HepG2 (cell line): Measurements from ENCODE around the gene LCN1. TPM values are rescaled to one million over a fixed set of nuclear protein-coding genes. Genes with fewer than 3 reads are reported as not detected.

Experiments used
- ATAC-seq: fragments of 200-7000 bp; cut with Tn5 transposase; 3 replicates; pipeline ENCODE4 v1.9.1; 2020; ENCODE audit warnings: mild to moderate bottlenecking, moderate library complexity
- BruUV-seq: library from RNA; stranded (reverse); fragments of 400-500 nt; replicated peaks from 2 replicates; lab custom pipeline; 2021; lab: Mats Ljungman, UMichigan
- CTCF ChIA-PET: fragments of 300-600 bp; formaldehyde crosslinking; extraction: SDS; loops from one replicate; lab custom pipeline; 2021; ENCODE audit warnings: low total read pairs, inconsistent platforms, low intra/inter-chr PET ratio; lab: Yijun Ruan, JAX
- POLR2A ChIA-PET: fragments of 350-600 bp; sonication (Branson Sonifier 250); formaldehyde crosslinking; loops from one replicate; lab custom pipeline; 2020; ENCODE audit warnings: antibody characterized with exemption, inconsistent platforms; lab: Yijun Ruan, JAX
- DNase-seq: peaks from one replicate; pipeline ENCODE4 v3.0.0-alpha.2; 2015; ENCODE audit warnings: low spot score
- FAIRE-seq: peaks from 3 replicates; lab custom pipeline; 2011; peaks lifted over from hg19 to GRCh38; lab: Jason Lieb, UNC
- H2AFZ ChIP-seq: one replicate; pipeline ENCODE4 v1.6.1; 2011; ENCODE audit warnings: low read length, inconsistent platforms
- H3K27ac ChIP-seq: fragments of 300-600 bp; 3 replicates; pipeline ENCODE4 v1.8.0; 2011; ENCODE audit warnings: mixed run types, mild to moderate bottlenecking, mixed read lengths, low read length, inconsistent platforms; ENCODE audit not compliant: insufficient read depth; ENCODE audit errors: extremely low read length
- H3K27me3 ChIP-seq, 2 experiments: fragments of 200-600 bp in 1 of 2; 2 replicates in 1 of 2; 3 replicates in 1 of 2; pipeline versions ENCODE4 v1.6.0 to v1.8.0; 2011; ENCODE audit warnings: low read length in 2 of 2, mild to moderate bottlenecking in 2 of 2, moderate library complexity in 2 of 2, inconsistent platforms in 1 of 2; ENCODE audit not compliant: insufficient read depth in 2 of 2, control insufficient read depth in 1 of 2
- H3K36me3 ChIP-seq, 2 experiments: fragments of 200-600 bp in 1 of 2; replicated peaks in 1 of 2; 2 replicates in 1 of 2; 3 replicates in 1 of 2; pipeline versions ENCODE4 v1.5.1 to v1.8.0; 2011; ENCODE audit warnings: low read length in 2 of 2, inconsistent platforms in 1 of 2; ENCODE audit not compliant: insufficient read depth in 2 of 2, control insufficient read depth in 1 of 2
- H3K4me1 ChIP-seq: 2 replicates; pipeline ENCODE4 v1.5.1; 2012; ENCODE audit warnings: low read length, inconsistent platforms; ENCODE audit not compliant: insufficient read depth
- H3K4me2 ChIP-seq: 2 replicates; pipeline ENCODE4 v1.6.0; 2011; ENCODE audit warnings: low read depth, low read length, inconsistent platforms
- H3K4me3 ChIP-seq, 3 experiments: fragments of 200-600 bp in 1 of 3; sonication (generic), shearing (Covaris generic) in 1 of 3; replicated peaks in 1 of 3; 2 replicates each; pipeline ENCODE4 v1.5.1; 2011 to 2016; ENCODE audit warnings: low read length in 3 of 3, inconsistent platforms in 2 of 3, low read depth in 2 of 3, mild to moderate bottlenecking in 2 of 3, control low read depth in 1 of 3, mixed read lengths in 1 of 3; ENCODE audit not compliant: insufficient read depth in 1 of 3
- H3K79me2 ChIP-seq: one replicate; pipeline ENCODE4 v1.6.1; 2011; ENCODE audit warnings: low read length, inconsistent platforms; ENCODE audit not compliant: insufficient read depth
- H3K9ac ChIP-seq: 2 replicates; pipeline ENCODE4 v1.6.0; 2011; ENCODE audit warnings: mild to moderate bottlenecking, low read depth, low read length, inconsistent platforms; ENCODE audit not compliant: insufficient read depth
- H3K9me3 ChIP-seq: 2 replicates; pipeline ENCODE4 v1.5.1; 2012; ENCODE audit warnings: mild to moderate bottlenecking, low read length
- H4K20me1 ChIP-seq: 2 replicates; pipeline ENCODE4 v1.6.0; 2011; ENCODE audit warnings: inconsistent platforms, mild to moderate bottlenecking, low read length, moderate library complexity; ENCODE audit not compliant: insufficient read depth
- AGO2 ChIP-seq: fragments of 200-400 bp; formaldehyde crosslinking; optimal IDR thresholded peaks from 2 replicates; pipeline ENCODE3; 2017; ENCODE audit warnings: mild to moderate bottlenecking, low read depth, low read length, moderate library complexity
- HNRNPL ChIP-seq: fragments of 200-400 bp; formaldehyde crosslinking; IDR thresholded peaks from 2 replicates; pipeline ENCODE4 v1.6.1; 2017; ENCODE audit warnings: mild to moderate bottlenecking, low read depth, low read length
- KDM5B ChIP-seq: sonication (generic); formaldehyde crosslinking; IDR thresholded peaks from 2 replicates; pipeline ENCODE4 v1.4.0; 2020; ENCODE audit warnings: missing genetic modification reagents, mild to moderate bottlenecking, borderline replicate concordance
- MLX ChIP-seq: IDR thresholded peaks from 2 replicates; pipeline ENCODE4 v1.6.1; 2016
- PCBP1 ChIP-seq: fragments of 200-400 bp; formaldehyde crosslinking; IDR thresholded peaks from 2 replicates; pipeline ENCODE4 v1.6.1; 2017; ENCODE audit warnings: mild to moderate bottlenecking, low read depth, low read length, borderline replicate concordance
- POLR2G ChIP-seq: fragments of 200-400 bp; formaldehyde crosslinking; IDR thresholded peaks from 2 replicates; pipeline ENCODE4 v1.6.1; 2018; ENCODE audit warnings: mild to moderate bottlenecking, low read depth, low read length, moderate library complexity
- RBM22 ChIP-seq: fragments of 200-400 bp; formaldehyde crosslinking; optimal IDR thresholded peaks from 2 replicates; pipeline ENCODE3; 2017; ENCODE audit warnings: mild to moderate bottlenecking, low read length, moderate library complexity
- TARDBP ChIP-seq: sonication (generic); formaldehyde crosslinking; IDR thresholded peaks from 2 replicates; pipeline ENCODE4 v1.8.0; 2022; ENCODE audit warnings: mild to moderate bottlenecking, missing genetic modification reagents
- ZBTB7A ChIP-seq: sonication (generic); formaldehyde crosslinking; IDR thresholded peaks from 2 replicates; pipeline ENCODE4 v1.8.0; 2022; ENCODE audit warnings: mild to moderate bottlenecking, missing genetic modification reagents
- ZFYVE20 ChIP-seq: sonication (generic); formaldehyde crosslinking; IDR thresholded peaks from 2 replicates; pipeline ENCODE4 v1.8.0; 2023; ENCODE audit warnings: low read depth, mild to moderate bottlenecking, moderate library complexity, missing genetic modification reagents, borderline replicate concordance
- ZNF232 ChIP-seq: sonication (generic); formaldehyde crosslinking; IDR thresholded peaks from 2 replicates; pipeline ENCODE4 v1.4.0; 2020; ENCODE audit warnings: missing genetic modification reagents, borderline replicate concordance
- ZNF713 ChIP-seq: sonication (generic); formaldehyde crosslinking; IDR thresholded peaks from 2 replicates; pipeline ENCODE4 v1.4.0; 2020; ENCODE audit warnings: mild to moderate bottlenecking, missing genetic modification reagents
- WGBS: methylation state at CpG from one replicate; pipeline ENCODE4 v1.1.6; 2017; ENCODE audit warnings: low lambda C conversion rate; 5-methylcytosine and 5-hydroxymethylcytosine counted together
- in situ Hi-C: cut with HindIII; loops from 2 replicates; pipeline ENCODE4 v1.10.0; 2017; ENCODE audit warnings: low pct_unique_long_range_greater_than_20kb; ENCODE audit not compliant: extremely low pct_ligation_motif_present
- intact Hi-C: fragments of 100-400 bp; cut with micrococcal nuclease; formaldehyde crosslinking; loops from one replicate; pipeline ENCODE4 v1.10.0; 2022; ENCODE audit not compliant: unreplicated experiment
- polyA plus RNA-seq, 8 experiments: library from polyadenylated mRNA; depleted of rRNA in 3 of 8; stranded (reverse) in 7 of 8; unstranded in 1 of 8; fragments of >200 nt; fragmentation: Illumina TruSeq in 4 of 8; extraction: Trizol in 4 of 8; gene quantifications; 2 replicates each; pipeline versions ENCODE4 v1.2.1 to v1.2.3, GENCODE V29; 2011 to 2016; ENCODE audit warnings: low read depth in 4 of 8, missing spikeins in 1 of 8, mixed read lengths in 1 of 8; ENCODE audit not compliant: insufficient read depth in 1 of 8
- total RNA-seq, 5 experiments: library from RNA; depleted of rRNA; stranded (reverse); fragments of >200 nt; fragmentation: Illumina TruSeq; extraction: Trizol; gene quantifications; 2 replicates each; pipeline ENCODE4 v1.2.3, GENCODE V29; 2016; ENCODE audit warnings: low read depth in 1 of 5

The LCN1 gene
- total and polyA plus RNA-seq, 2 of the 13 experiments (the other 11 are each of a cell fraction or from before 2014, with no cell fraction given), result not detected

GRCh38 chr9:135504262-135505243 is 16.7 kb upstream of the LCN1 start (continued):
- TF ChIP-seq MLX (CRISPR knock-in tag) (no peak), HNRNPL (0 out of 2 replicates have a peak, but pooled peaks have one; percentile 35), TARDBP (no peak), ZBTB7A (CRISPR knock-in tag) (no peak), ZNF232 (CRISPR knock-in tag) (0 out of 2 replicates have a peak, but pooled peaks have one; percentile 27)

- peaks cover 31% of the 10 kb centered on the region for H3K4me1 ChIP-seq
- TF ChIP-seq RBM22 (peak; percentile 63), PCBP1 (0 out of 2 replicates have a peak, but pooled peaks have one; percentile 5), POLR2G (peak; percentile 39; the same call in 1 of the 2 replicates), AGO2 (peak; percentile 90), ZNF713 (CRISPR knock-in tag) (no peak), ZFYVE20 (CRISPR knock-in tag) (no peak), KDM5B (CRISPR knock-in tag) (0 out of 2 replicates have a peak, but pooled peaks have one; percentile 3)
- H3K79me2 ChIP-seq, result peaks cover 10% of the 10 kb centered on the region
- intact Hi-C loops (no loop called here), in situ Hi-C loops (no loop called here)
- POLR2A ChIA-PET, result interaction anchor here (0.6 to 1.3 kb wide), 2 partner anchors 25 to 1304 kb away, joined by 3 to 5 read pairs; no protein-coding TSS in a partner anchor
- no peak overlapping the region for H2AFZ ChIP-seq
- FAIRE-seq, result no peak
- BruUV-seq, result no TSS peak
- H3K4me3 ChIP-seq, result no peak overlapping the region
- CTCF ChIA-PET, result no interaction called here
- H3K27ac ChIP-seq, result no peak overlapping the region
- no peaks in the 10 kb centered on the region for H3K9me3 ChIP-seq
- H3K9ac ChIP-seq, result no peak overlapping the region
- peaks cover 13 to 26% of the 10 kb centered on the region in 2 experiments for H3K36me3 ChIP-seq
- no peak for DNase-seq
- H4K20me1 ChIP-seq, result peaks cover 16% of the 10 kb centered on the region
- H3K4me2 ChIP-seq, result 0 out of 2 replicates have a peak overlapping the region, but pooled peaks have one; percentile 62
- H3K27me3 ChIP-seq, result peaks cover 2 to 12% of the 10 kb centered on the region in 2 experiments; a peak in 1 of 5 replicates
- WGBS, result 95% methylated on average over 16 of the region's 24 CpGs
- ATAC-seq, result no peak
Observed at GRCh38 chr9:135505406-135506187, 15.6 kb upstream of the LCN1 start.
